ENCODE results near the gene FANCF.
"Not testable (repeated sequence)": the region's sequence is repeated elsewhere in the genome, so short reads cannot be mapped to it uniquely, and the experiment has no call there.

The FANCF gene

DNA sequence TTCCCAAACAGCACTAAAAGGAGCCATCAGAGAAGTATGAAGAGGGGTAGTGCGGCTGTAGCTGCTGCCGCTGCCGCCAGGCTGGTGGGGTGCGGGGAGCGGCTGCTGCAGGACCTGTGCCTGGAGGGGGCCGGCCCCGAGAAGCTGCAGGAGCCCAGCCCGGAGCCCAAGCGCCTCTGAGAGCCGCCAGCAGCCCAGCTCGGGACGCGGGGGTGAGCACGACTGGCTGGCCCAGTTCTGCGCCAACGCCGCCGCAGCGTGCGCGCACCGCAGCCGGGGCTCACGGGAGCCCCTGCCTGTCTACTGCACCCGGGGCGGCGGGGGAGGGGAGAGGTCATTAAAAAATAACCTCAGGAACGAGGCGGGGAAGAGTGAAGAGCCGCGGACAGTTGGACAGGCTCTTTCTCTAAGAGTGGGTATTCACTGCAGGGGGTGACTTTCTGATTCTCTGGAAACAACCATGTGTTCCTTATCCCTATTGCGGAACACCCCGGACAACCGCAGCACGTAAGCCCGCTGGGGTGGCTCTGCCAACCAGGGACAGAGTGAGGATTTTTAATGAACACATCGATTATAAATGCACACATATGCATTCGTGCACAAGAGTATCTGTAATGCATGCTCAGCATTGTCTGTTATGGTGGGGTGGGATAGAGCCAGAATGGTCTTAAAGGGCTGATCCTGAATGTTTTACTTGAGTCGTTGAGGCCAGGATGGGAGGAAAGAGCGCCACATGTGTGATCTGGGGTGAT is 41.2 kb upstream of the FANCF start:
- in situ Hi-C loops (cut with HindIII; ENCODE audit: low sequenced_read_pairs): no loop called here
- DNase-seq (ENCODE audit: low read depth): no peak
- peak overlapping the region; percentile 49 for H3K4me3 ChIP-seq (ENCODE audit: low read depth, low read length)
- TF ChIP-seq, protein P1, sequence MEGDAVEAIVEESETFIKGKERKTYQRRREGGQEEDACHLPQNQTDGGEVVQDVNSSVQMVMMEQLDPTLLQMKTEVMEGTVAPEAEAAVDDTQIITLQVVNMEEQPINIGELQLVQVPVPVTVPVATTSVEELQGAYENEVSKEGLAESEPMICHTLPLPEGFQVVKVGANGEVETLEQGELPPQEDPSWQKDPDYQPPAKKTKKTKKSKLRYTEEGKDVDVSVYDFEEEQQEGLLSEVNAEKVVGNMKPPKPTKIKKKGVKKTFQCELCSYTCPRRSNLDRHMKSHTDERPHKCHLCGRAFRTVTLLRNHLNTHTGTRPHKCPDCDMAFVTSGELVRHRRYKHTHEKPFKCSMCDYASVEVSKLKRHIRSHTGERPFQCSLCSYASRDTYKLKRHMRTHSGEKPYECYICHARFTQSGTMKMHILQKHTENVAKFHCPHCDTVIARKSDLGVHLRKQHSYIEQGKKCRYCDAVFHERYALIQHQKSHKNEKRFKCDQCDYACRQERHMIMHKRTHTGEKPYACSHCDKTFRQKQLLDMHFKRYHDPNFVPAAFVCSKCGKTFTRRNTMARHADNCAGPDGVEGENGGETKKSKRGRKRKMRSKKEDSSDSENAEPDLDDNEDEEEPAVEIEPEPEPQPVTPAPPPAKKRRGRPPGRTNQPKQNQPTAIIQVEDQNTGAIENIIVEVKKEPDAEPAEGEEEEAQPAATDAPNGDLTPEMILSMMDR (IDR thresholded peaks at IDR 0.05; ENCODE audit: low read depth, low read length, missing control alignments): no peak

DNA sequence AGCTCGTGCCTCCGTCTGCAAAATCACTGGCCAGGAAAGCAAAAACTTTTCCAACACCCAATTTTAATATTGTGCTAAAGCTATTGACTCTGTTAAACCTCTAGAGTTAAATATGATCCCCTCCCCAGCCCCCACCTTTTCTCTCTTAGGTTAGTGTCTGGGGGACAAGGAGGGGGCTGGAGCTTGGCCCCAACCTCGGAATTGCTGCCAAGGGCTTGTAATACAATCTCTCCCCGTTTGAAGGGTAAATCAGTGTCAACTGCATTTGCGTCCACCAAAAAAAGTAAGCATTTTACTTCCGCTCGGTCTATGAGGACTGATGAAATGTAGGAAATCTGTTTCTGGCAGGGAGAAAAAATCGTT is 40.7 kb upstream of the FANCF start, which contains the start of gene GAS2:
TSS of gene GAS2 (plus strand) at position 287 of the 363 bp plus-strand sequence. CDS start 8,259 bp downstream, outside the sequence.
- in situ Hi-C loops (cut with HindIII; ENCODE audit: low sequenced_read_pairs): no loop called here
- DNase-seq (ENCODE audit: low read depth): no peak
- TF ChIP-seq, protein P1 (IDR thresholded peaks at IDR 0.05; ENCODE audit: low read depth, low read length, missing control alignments): no peak
- peak within 1 kb of the TSS; percentile 49 for H3K4me3 ChIP-seq (ENCODE audit: low read depth, low read length)

DNA sequence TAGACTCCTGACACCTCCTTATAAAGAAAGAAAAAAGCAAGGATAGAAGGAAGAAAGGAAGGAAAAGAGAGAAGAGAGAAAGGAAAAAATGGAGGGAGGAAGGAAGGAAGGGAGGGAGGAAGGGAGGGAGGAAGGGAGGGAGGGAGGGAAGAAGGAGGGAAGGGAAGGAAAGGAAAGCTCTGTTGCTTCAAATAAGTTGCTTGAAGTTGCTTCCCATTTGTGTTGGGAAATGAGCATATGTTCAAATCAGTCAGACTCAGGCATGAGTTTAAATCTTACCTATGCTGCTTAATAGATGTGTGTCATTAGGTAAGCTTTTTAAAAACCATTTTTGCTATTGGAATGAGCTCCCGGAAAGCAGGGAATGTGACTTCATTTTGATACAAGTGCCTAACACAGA is 34.2 kb upstream of the FANCF start:
- in situ Hi-C loops (cut with HindIII; ENCODE audit: low sequenced_read_pairs): no loop called here
- TF ChIP-seq, protein P1 (IDR thresholded peaks at IDR 0.05; ENCODE audit: low read depth, low read length, missing control alignments): no peak
- H3K4me3 ChIP-seq (ENCODE audit: low read depth, low read length): no peak overlapping the region
- DNase-seq (ENCODE audit: low read depth): no peak

DNA sequence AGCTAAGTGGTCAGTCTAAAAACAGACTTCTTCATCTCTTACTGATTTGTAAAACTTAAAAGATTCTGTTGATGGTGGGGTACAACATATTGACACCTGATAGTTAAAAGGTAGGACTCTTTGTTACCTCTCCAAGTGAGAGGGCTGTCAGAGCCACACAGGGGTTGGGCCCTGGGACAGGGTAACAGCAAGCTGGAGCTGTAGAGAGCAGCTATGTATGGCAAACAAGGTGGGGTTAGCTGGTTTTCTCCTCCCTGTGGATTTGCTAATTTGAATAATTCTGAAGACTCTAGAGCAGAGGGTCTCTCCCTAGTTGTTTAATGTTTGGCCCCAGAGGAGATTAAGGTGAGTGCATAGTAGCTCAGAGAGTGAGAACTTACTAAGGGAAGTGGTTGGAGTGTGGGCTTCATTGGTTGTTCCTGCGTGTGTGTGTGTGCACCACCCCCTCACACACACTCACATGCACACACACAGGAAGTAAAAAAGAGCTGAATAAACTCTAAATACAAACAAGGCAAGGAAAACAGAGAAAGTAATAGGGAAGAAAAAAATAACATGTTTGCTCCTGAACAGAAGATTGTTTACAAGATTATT is 31.6 kb upstream of the FANCF start:
- in situ Hi-C loops (cut with HindIII; ENCODE audit: low sequenced_read_pairs): no loop called here
- TF ChIP-seq, protein P1 (IDR thresholded peaks at IDR 0.05; ENCODE audit: low read depth, low read length, missing control alignments): no peak
- no peak overlapping the region for H3K4me3 ChIP-seq (ENCODE audit: low read depth, low read length)
- no peak for DNase-seq (ENCODE audit: low read depth)

DNA sequence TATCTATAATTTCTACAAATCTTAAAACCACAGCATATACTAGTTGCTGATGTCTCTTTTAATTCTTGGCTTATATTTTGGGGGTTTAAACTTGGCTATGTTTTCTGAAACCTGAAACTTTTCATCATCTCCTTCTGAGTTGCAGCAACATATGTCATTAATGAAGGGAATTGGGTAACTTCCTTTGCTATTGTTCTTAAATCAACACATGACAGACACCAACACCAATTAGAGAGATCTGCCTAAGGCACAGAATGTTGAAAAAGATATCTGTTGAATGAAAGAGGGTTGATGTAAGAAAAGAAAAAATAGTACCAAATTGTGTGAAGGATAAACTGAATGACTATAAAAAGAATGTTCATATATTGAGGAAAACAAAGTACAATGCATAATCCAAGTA is 30.5 kb upstream of the FANCF start:
- no peak for DNase-seq (ENCODE audit: low read depth)
- in situ Hi-C loops (cut with HindIII; ENCODE audit: low sequenced_read_pairs): no loop called here
- TF ChIP-seq, protein P1 (IDR thresholded peaks at IDR 0.05; ENCODE audit: low read depth, low read length, missing control alignments): no peak
- no peak overlapping the region for H3K4me3 ChIP-seq (ENCODE audit: low read depth, low read length)

DNA sequence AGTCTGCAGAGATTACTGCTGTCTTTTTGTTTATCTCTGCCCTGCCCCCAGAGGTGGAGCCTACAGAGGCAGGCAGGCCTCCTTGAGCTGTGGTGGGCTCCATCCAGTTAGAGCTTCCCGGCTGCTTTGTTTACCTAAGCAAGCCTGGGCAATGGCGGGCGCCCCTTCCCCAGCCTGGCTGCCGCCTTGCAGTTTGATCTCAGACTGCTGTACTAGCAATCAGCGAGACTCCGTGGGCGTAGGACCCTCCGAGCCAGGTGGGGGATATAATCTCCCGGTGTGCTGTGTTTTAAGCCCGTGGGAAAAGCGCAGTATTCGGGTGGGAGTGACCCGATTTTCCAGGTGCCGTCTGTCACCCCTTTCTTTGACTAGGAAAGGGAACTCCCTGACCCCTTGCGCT is 26.7 kb upstream of the FANCF start:
- DNase-seq (ENCODE audit: low read depth); in situ Hi-C loops (cut with HindIII; ENCODE audit: low sequenced_read_pairs); H3K4me3 ChIP-seq (ENCODE audit: low read depth, low read length): not testable (repeated sequence)

DNA sequence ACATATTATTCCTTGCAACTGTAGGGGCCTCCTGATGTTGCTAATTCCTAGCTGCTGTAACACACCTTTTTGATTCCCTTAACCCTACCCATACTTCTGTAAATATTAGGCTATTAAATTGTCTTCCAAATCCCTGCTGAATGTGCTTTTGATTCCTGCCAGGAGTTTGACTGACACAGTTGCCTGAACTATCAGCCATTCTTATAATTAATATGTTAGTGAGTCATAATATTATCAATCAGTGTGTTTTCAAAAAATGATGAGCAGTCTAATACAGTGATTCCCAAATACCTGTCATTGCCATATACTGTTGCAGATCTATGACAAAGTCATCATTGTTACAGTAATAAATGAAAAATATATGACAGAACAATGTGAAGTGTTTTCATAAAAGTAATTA is 15.9 kb upstream of the FANCF start:
- no peak for DNase-seq (ENCODE audit: low read depth)
- no peak overlapping the region for H3K4me3 ChIP-seq (ENCODE audit: low read depth, low read length)
- TF ChIP-seq, protein P1 (IDR thresholded peaks at IDR 0.05; ENCODE audit: low read depth, low read length, missing control alignments): no peak
- in situ Hi-C loops (cut with HindIII; ENCODE audit: low sequenced_read_pairs): no loop called here
